ENCODE results near the gene RASGRP1. TPM values are rescaled to one million over a fixed set of nuclear protein-coding genes. Genes with fewer than 3 reads are reported as not detected.

RASGRP1 gene
- total RNA-seq, 1 donor from 2014 or later: 1.6 TPM

GRCh38 chr15:38464675-38465074, 99.9 kb downstream of the RASGRP1 start:
- H3K27ac Mint-ChIP-seq (ENCODE audit: unreplicated experiment): no peak overlapping the region
- H3K9me3 Mint-ChIP-seq: no peaks in the 10 kb centered on the region
- no peaks in the 10 kb centered on the region for H3K4me1 Mint-ChIP-seq
- no peaks in the 10 kb centered on the region for H3K27me3 Mint-ChIP-seq (ENCODE audit: low read depth)
- H3K36me3 Mint-ChIP-seq (ENCODE audit: low read depth): peaks cover 3% of the 10 kb centered on the region
- no peak for DNase-seq (ENCODE audit: low read depth, low spot score)
- H3K4me3 Mint-ChIP-seq: no peak overlapping the region
- TF ChIP-seq, protein P1, sequence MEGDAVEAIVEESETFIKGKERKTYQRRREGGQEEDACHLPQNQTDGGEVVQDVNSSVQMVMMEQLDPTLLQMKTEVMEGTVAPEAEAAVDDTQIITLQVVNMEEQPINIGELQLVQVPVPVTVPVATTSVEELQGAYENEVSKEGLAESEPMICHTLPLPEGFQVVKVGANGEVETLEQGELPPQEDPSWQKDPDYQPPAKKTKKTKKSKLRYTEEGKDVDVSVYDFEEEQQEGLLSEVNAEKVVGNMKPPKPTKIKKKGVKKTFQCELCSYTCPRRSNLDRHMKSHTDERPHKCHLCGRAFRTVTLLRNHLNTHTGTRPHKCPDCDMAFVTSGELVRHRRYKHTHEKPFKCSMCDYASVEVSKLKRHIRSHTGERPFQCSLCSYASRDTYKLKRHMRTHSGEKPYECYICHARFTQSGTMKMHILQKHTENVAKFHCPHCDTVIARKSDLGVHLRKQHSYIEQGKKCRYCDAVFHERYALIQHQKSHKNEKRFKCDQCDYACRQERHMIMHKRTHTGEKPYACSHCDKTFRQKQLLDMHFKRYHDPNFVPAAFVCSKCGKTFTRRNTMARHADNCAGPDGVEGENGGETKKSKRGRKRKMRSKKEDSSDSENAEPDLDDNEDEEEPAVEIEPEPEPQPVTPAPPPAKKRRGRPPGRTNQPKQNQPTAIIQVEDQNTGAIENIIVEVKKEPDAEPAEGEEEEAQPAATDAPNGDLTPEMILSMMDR (conservative IDR thresholded peaks at IDR 0.05): no peak

DNA sequence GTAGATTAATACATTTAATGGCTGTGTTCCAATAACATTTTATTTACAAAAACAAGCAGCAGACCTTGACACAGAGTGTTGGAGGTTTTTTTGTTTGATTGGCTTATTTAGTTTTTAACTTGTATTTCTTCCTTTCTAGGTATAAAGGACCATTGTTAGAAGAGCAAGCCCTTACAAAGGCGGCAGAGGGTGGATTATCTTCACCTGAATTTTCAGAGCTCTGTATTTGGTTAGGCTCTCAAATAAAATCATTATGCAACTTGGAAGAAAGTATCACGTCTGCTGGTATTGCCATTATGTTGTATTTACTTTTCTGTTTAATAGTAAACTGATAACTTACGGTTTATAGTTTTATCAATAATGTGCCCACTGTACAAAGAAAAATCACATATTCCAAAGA, 100.7 kb downstream of the RASGRP1 start:
- Mint-ChIP-seq H3K27me3 (ENCODE audit: low read depth) (no peaks in the 10 kb centered on the region), H3K4me3 (no peak overlapping the region)

GRCh38 chr15:38461066-38461833, 103.4 kb downstream of the RASGRP1 start:
- no peak for DNase-seq (ENCODE audit: low read depth, low spot score)
- no peaks in the 10 kb centered on the region for H3K9me3 Mint-ChIP-seq
- no peak overlapping the region for H3K27ac Mint-ChIP-seq (ENCODE audit: unreplicated experiment)
- no peak overlapping the region for H3K4me3 Mint-ChIP-seq
- H3K36me3 Mint-ChIP-seq (ENCODE audit: low read depth): peaks cover 2% of the 10 kb centered on the region
- TF ChIP-seq, protein P1 (conservative IDR thresholded peaks at IDR 0.05): no peak
- H3K4me1 Mint-ChIP-seq: peaks cover 5% of the 10 kb centered on the region
- H3K27me3 Mint-ChIP-seq (ENCODE audit: low read depth): no peaks in the 10 kb centered on the region

More for the DNA sequence above, 100.7 kb downstream of the RASGRP1 start:
- no peaks in the 10 kb centered on the region for H3K9me3 Mint-ChIP-seq
- H3K36me3 Mint-ChIP-seq (ENCODE audit: low read depth): peaks cover 5% of the 10 kb centered on the region
- no peak for DNase-seq (ENCODE audit: low read depth, low spot score)
- no peaks in the 10 kb centered on the region for H3K4me1 Mint-ChIP-seq
- H3K27ac Mint-ChIP-seq (ENCODE audit: unreplicated experiment): no peak overlapping the region
- TF ChIP-seq, protein P1 (conservative IDR thresholded peaks at IDR 0.05): no peak

DNA sequence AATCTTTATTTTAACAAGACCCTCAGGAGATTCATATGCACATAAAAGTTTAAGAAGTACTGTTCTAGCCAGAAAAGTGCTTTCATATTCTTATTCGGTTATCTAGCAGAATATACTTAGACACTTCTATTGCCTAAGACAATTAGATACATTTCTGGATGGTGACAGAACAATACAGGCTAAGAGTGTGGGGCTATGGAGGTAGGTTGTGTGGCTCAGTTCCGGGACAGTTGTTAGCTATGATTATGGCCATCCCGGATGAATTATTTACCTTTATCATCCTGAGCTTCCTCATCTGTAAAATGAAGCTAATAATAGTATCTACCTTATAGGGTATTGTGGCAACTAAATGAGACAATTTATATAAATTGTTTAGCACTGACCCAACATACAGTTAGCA, 104.1 kb downstream of the RASGRP1 start:
- Mint-ChIP-seq H3K27me3 (ENCODE audit: low read depth) (no peaks in the 10 kb centered on the region), H3K4me1 (peaks cover 5% of the 10 kb centered on the region), H3K9me3 (no peaks in the 10 kb centered on the region), H3K4me3 (no peak overlapping the region), H3K27ac (ENCODE audit: unreplicated experiment) (no peak overlapping the region), H3K36me3 (ENCODE audit: low read depth) (peaks cover 2% of the 10 kb centered on the region)
- TF ChIP-seq, protein P1 (conservative IDR thresholded peaks at IDR 0.05): no peak
- no peak for DNase-seq (ENCODE audit: low read depth, low spot score)

DNA sequence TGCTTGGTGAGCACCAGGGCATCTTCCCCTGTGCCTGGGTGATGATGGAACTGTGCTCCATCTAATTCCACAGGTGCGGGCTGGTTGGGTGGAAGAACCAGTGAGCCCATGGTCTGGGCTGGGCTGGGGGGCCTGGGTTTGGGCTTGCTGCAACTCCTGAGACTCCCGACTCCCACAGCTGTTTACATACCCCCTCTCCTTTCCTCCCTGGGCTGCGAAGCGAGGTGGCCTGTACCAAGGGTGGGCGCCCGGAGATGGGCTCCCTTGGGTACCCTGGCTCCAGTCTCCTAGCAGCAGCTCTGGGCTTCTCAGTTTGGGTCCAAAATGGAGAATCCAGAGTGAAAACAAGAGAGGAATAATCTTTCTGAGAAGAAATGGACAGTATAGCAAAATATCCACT, 105.1 kb downstream of the RASGRP1 start:
- H3K36me3 Mint-ChIP-seq (ENCODE audit: low read depth): peaks cover 2% of the 10 kb centered on the region
- TF ChIP-seq, protein P1 (conservative IDR thresholded peaks at IDR 0.05): no peak
- H3K27ac Mint-ChIP-seq (ENCODE audit: unreplicated experiment): no peak overlapping the region
- no peak for DNase-seq (ENCODE audit: low read depth, low spot score)
- H3K4me3 Mint-ChIP-seq: no peak overlapping the region
- no peaks in the 10 kb centered on the region for H3K9me3 Mint-ChIP-seq
- peaks cover 14% of the 10 kb centered on the region for H3K4me1 Mint-ChIP-seq
- H3K27me3 Mint-ChIP-seq (ENCODE audit: low read depth): no peaks in the 10 kb centered on the region
